ENCODE results near the gene CACNA1I.

The CACNA1I gene

GRCh38 chr22:39623603-39624500 lies 53.3 kb downstream of the CACNA1I start:
- no peak for DNase-seq (ENCODE audit: low read depth, low spot score)

GRCh38 chr22:39624501-39624821 lies 53.9 kb downstream of the CACNA1I start:
- no peak for DNase-seq (ENCODE audit: low read depth, low spot score)

- no peak for DNase-seq (ENCODE audit: low read depth, low spot score)
These were observed 55.3 kb downstream of the CACNA1I start for GRCh38 chr22:39625569-39626537.

- no peak for DNase-seq (ENCODE audit: low read depth, low spot score)
These were observed 56.7 kb downstream of the CACNA1I start for GRCh38 chr22:39627208-39627607.

- no peak for DNase-seq (ENCODE audit: low read depth, low spot score)
These were observed 57.5 kb downstream of the CACNA1I start for GRCh38 chr22:39627865-39628562.

- DNase-seq (ENCODE audit: low read depth, low spot score) = no peak
These were observed 58.1 kb downstream of the CACNA1I start for GRCh38 chr22:39628563-39629080.

GRCh38 chr22:39629851-39630250 lies 59.3 kb downstream of the CACNA1I start:
- DNase-seq (ENCODE audit: low read depth, low spot score) = no peak

GRCh38 chr22:39630721-39631120 lies 60.2 kb downstream of the CACNA1I start:
- no peak for DNase-seq (ENCODE audit: low read depth, low spot score)

GRCh38 chr22:39631381-39632286 lies 61.1 kb downstream of the CACNA1I start:
- DNase-seq (ENCODE audit: low read depth, low spot score) = no peak

- DNase-seq (ENCODE audit: low read depth, low spot score) = peak; percentile 93
These were observed 64.2 kb downstream of the CACNA1I start for GRCh38 chr22:39634530-39635405.

- no peak for DNase-seq (ENCODE audit: low read depth, low spot score)
These were observed 65.2 kb downstream of the CACNA1I start for GRCh38 chr22:39635719-39636118.

GRCh38 chr22:39638958-39639357 lies 68.4 kb downstream of the CACNA1I start:
- DNase-seq (ENCODE audit: low read depth, low spot score) = no peak

- no peak for DNase-seq (ENCODE audit: low read depth, low spot score)
These were observed 71.2 kb downstream of the CACNA1I start for GRCh38 chr22:39641660-39642310.

GRCh38 chr22:39643311-39644083 lies 72.9 kb downstream of the CACNA1I start:
- DNase-seq (ENCODE audit: low read depth, low spot score) = peak; percentile 48

- DNase-seq (ENCODE audit: low read depth, low spot score) = no peak
These were observed 75.0 kb downstream of the CACNA1I start for GRCh38 chr22:39645532-39645931.

- no peak for DNase-seq (ENCODE audit: low read depth, low spot score)
These were observed 76.0 kb downstream of the CACNA1I start for GRCh38 chr22:39646398-39647063.

- no peak for DNase-seq (ENCODE audit: low read depth, low spot score)
These were observed 77.5 kb downstream of the CACNA1I start for GRCh38 chr22:39647836-39648629.
